HUES64 (cell line): Measurements from ENCODE around the gene SHISAL2B. TPM values are rescaled to one million over a fixed set of nuclear protein-coding genes. Genes with fewer than 3 reads are reported as not detected.
A peak's percentile ranks its signal among the peaks of the same experiment; 100 is the strongest.
"Not testable (repeated sequence)": the region's sequence is repeated elsewhere in the genome, so short reads cannot be mapped to it uniquely, and the experiment has no call there.

ENCODE experiments used
- H3K27ac ChIP-seq: 2 replicates; pipeline ENCODE4 v1.7.0; 2013; ENCODE audit warnings: low read depth, low read length, inconsistent platforms
- H3K27me3 ChIP-seq: 2 replicates; pipeline ENCODE4 v1.6.1; 2013; ENCODE audit warnings: mild to moderate bottlenecking, low read length; ENCODE audit not compliant: insufficient read depth
- H3K36me3 ChIP-seq: 2 replicates; pipeline ENCODE4 v1.6.1; 2013; ENCODE audit warnings: mild to moderate bottlenecking, low read length; ENCODE audit not compliant: insufficient read depth
- H3K4me1 ChIP-seq: 2 replicates; pipeline ENCODE4 v1.6.1; 2013; ENCODE audit warnings: mild to moderate bottlenecking, low read length, moderate library complexity; ENCODE audit not compliant: insufficient read depth
- H3K4me3 ChIP-seq: 2 replicates; pipeline ENCODE4 v1.5.1; 2013; ENCODE audit warnings: mild to moderate bottlenecking, low read length, moderate library complexity
- H3K9ac ChIP-seq: 2 replicates; pipeline ENCODE4 v1.6.1; 2013; ENCODE audit warnings: mild to moderate bottlenecking, low read depth, low read length
- H3K9me3 ChIP-seq: 2 replicates; pipeline ENCODE4 v1.6.1; 2013; ENCODE audit warnings: low read depth, low read length; ENCODE audit not compliant: insufficient read depth
- WGBS: fragments of 150-250, 120-280 bp; methylation state at CpG from one replicate; pipeline ENCODE4 v1.1.7; 2013; ENCODE audit warnings: missing lambda C conversion rate; 5-methylcytosine and 5-hydroxymethylcytosine counted together
- polyA plus RNA-seq, 2 experiments: library from polyadenylated mRNA; stranded (reverse); fragments of 50-300 nt; gene quantifications; one replicate each; pipeline ENCODE4 v1.2.3, GENCODE V29; 2013

Gene SHISAL2B
- polyA plus RNA-seq (2013, experiment 1 of 2) = 18.2 TPM
- 14.6 TPM for polyA plus RNA-seq (2013, experiment 2 of 2)

DNA sequence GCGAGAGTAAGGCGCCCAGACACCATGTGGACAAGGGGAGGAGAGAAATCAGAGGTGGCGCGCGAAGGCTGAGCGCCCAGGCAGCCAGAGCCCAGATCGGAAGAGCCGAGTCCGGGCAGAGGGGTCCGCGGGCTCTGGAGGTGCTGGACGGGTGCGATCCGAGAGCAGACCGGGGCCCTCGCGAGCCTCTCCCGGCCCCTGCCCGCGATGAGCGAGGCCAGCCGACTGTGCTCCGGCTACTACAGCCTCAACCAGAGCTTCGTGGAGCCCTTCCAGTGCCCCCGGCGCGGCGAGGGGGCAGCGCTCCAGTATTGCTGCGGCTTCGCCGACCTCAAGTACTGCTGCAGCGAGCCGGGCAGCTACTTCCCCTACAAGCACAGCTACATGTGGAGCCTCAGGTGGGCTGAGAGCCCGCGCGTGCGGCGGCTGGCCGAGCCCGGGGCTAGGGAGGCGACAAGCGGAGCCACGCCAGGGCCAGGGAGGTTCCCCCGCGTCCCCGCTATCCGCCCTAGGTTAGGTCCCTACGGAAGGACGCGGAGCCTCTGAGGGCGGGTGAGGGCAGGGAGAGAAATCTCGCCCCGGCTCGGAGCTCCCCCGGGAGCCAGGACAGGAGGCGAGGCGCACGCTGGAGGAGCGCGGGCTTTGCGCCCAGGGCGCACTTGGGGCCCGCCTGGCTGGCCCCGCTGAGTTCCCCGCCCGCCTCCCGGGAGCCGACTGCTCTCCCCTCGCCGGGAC, at the start of gene SHISAL2B:
Gene SHISAL2B (plus strand): TSS at position 87 of the 735 bp plus-strand sequence. CDS start 121 bp downstream, at position 208.
- Histone ChIP-seq H3K4me3 (peak within 1 kb of the TSS; percentile 68), H3K36me3 (peaks cover 4% of the 10 kb centered on the region), H3K27me3 (peaks cover 51% of the 10 kb centered on the region), H3K9me3 (peaks cover 4% of the 10 kb centered on the region; the same call in 1 of the 2 replicates), H3K9ac (peak within 1 kb of the TSS; percentile 89), H3K27ac (no peak within 1 kb of the TSS), H3K4me1 (peaks cover 29% of the 10 kb centered on the region)
- WGBS = 1% methylated on average over 71 of the region's 71 CpGs

DNA sequence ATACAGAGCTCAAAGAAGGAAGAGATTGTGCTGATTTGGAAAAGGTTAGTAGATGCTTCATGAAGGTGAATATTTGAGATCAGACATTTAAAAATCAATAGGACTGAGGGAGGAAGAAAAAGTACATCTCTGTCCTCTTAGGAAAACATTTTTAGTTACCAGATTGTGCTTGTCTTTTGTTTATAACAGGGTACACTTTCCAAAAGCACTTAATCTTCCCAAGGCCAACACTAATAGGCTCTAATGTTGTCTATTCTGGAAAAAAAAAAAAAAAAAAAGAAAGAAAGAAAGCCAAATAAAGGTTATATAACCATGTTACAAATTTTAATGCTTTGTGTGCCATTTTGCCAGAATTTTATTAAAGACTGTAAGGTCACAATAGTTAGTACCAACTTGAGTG, 45.5 kb upstream of the SHISAL2B start:
- Histone ChIP-seq H3K4me3 (no peak overlapping the region), H3K9me3 (0 out of 2 replicates have a peak, but pooled peaks cover 4% of the 10 kb centered on the region), H3K27me3 (no peaks in the 10 kb centered on the region), H3K27ac (no peak overlapping the region), H3K36me3 (no peaks in the 10 kb centered on the region), H3K4me1 (peaks cover 18% of the 10 kb centered on the region), H3K9ac (no peak overlapping the region)

DNA sequence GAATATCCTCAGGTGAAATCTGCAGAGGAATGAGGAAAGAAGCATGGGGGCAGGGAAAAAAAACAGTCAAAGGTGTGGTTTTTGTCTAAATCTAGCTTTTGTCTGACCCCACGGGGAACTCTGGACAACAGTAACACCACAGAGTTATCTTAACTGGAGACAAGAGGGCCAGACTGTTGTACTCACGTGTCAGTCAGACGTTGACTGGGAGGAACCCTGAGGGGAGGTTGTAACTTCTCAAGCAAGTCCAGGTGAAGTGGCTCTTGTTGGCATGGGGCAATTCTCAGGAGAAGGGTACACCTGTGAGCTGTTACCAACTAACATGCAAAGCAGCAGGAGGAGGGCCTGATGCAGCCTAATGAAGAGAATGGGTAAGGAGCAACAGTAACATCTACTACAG, 44.1 kb upstream of the SHISAL2B start:
- Histone ChIP-seq H3K4me3 (no peak overlapping the region), H3K27me3 (no peaks in the 10 kb centered on the region), H3K4me1 (peaks cover 18% of the 10 kb centered on the region), H3K27ac (no peak overlapping the region; the same call in 1 of the 2 replicates), H3K9ac (no peak overlapping the region), H3K36me3 (no peaks in the 10 kb centered on the region), H3K9me3 (0 out of 2 replicates have a peak, but pooled peaks cover 6% of the 10 kb centered on the region)
- WGBS = 83% methylated on average over 3 of the region's 3 CpGs

DNA sequence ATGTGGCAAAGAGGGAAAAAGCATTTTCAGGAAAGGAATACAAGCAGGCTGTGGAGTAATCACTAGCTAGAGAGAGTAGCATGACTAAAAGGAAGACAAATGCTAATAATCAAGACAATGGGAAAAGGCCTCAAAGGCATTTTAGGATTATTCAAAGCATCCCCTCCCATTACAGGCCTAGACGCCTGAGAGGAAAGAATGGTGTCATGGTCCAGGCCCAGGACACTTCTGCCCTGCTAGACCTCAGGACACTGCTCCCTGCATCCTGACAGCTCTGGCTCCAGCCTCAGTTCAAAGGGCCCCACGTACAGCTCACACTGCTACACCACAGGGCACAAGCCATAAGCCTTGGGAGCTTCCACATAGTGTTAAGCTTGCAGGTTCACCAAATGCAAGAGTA, 40.8 kb upstream of the SHISAL2B start:
- Histone ChIP-seq H3K27me3 (no peaks in the 10 kb centered on the region), H3K9me3 (peaks cover 9% of the 10 kb centered on the region; the same call in 1 of the 2 replicates), H3K9ac (no peak overlapping the region), H3K27ac (no peak overlapping the region), H3K36me3 (no peaks in the 10 kb centered on the region), H3K4me3 (no peak overlapping the region), H3K4me1 (peaks cover 18% of the 10 kb centered on the region)
- WGBS = 78% methylated on average over 2 of the region's 2 CpGs

DNA sequence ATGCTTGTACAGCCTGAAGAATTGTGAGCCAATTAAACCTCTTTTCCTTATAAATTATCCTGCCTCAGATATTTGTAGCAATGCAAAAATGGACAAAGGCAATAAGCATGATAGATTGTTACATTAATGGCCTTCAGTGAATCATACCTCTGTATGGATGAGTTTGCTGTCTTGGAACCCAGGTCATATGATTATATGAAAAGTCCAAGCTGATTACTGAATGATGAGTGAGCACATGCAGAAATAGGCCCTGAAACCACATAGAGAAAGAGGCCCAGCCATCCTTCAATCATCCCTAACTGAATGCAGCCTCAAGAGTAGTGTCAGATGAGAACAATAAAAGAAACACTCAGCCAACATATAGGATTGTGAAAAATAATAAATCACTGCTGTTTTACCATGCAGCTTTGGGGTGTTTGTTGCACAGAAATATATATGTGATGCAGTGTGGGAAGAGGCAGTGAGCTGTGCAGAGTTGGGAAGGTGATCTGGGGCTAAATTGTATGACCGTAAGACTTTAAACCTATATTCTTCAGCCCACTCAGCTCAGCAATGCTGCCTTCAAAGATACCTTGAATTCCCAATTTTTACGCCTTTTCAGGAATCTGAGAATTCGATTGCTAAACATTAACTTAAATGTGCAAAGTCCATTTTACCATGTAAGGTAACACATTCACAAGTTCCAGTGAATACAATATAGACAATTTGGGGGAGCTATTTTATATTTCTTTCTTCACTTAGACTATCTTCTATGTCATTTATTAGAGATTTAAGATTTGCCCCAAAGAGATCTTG, 36.3 kb upstream of the SHISAL2B start:
- WGBS = 96% methylated on average over 3 of the region's 3 CpGs
- H3K27ac ChIP-seq = no peak overlapping the region
- H3K4me3 ChIP-seq = no peak overlapping the region
- no peaks in the 10 kb centered on the region for H3K36me3 ChIP-seq
- peaks cover 5% of the 10 kb centered on the region; the same call in 1 of the 2 replicates for H3K4me1 ChIP-seq
- H3K9me3 ChIP-seq = peaks cover 18% of the 10 kb centered on the region
- no peaks in the 10 kb centered on the region for H3K27me3 ChIP-seq
- no peak overlapping the region for H3K9ac ChIP-seq

DNA sequence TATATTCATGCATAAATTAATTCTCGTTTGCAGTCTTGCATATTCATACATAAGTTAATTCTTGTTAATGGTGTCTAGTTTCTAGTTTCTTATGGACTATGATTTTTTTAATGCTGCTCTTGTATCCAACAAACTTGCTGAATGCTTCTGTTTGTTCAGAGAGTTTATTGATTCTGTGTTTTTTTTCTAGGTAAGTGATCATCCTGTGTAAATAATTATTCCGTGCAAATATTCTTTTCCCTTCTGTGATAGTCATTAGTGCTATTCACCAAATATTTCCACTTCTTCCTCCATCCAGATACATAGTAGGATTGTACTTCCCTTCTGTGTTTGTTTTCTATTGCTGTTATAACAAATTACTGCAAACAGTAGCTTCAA, 35.8 kb upstream of the SHISAL2B start:
- no CpG with 5 or more reads among the region's 2 CpGs for WGBS

DNA sequence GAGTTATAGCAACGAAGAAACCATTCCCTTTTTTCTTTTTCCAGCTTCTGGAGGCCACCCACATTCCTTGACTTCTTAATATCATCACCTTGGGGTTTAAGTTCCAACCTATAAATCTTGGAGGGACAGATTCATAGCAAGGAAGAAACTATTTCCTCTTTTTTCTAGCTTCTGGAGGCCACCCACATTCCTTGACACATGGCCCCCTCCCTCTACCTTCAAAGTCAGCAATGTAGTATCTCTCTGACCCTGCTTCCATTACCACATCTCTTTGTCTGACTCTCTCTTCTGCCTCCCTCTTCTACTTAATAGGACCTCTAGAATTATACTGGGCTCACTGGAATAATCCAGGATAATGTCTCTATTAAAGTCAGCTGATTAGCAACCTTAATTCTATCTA, 34.7 kb upstream of the SHISAL2B start:
- Histone ChIP-seq H3K9ac (no peak overlapping the region), H3K36me3 (no peaks in the 10 kb centered on the region), H3K27ac (no peak overlapping the region), H3K4me1 (peaks cover 6% of the 10 kb centered on the region; the same call in 1 of the 2 replicates), H3K4me3 (no peak overlapping the region), H3K9me3 (peaks cover 14% of the 10 kb centered on the region), H3K27me3 (no peaks in the 10 kb centered on the region)
- 91% methylated on average over 1 of the region's 1 CpG for WGBS

More for the DNA sequence above, 35.8 kb upstream of the SHISAL2B start:
- Histone ChIP-seq H3K36me3 (no peaks in the 10 kb centered on the region), H3K9ac (no peak overlapping the region), H3K27me3 (no peaks in the 10 kb centered on the region), H3K9me3 (peaks cover 16% of the 10 kb centered on the region), H3K4me3 (no peak overlapping the region), H3K27ac (no peak overlapping the region), H3K4me1 (peaks cover 6% of the 10 kb centered on the region; the same call in 1 of the 2 replicates)

DNA sequence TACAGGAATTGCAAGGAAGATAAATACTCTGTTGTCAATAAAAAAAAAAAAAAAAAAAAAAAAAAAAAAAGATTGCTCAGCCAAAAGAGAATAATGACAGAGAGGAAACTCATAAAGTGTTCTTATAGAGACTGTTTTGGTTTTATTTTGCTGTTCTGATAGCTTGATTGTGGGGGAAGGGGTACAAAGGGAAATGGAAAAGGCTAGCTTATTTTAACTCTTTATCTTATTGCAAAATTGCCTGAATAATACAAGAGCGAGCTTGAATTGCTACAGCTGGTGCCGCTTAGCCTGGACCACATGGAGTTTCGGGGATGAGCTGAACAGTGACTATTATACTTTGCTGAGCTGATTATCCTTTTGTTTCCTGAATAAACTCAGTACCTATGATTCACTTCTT, 31.0 kb upstream of the SHISAL2B start:
- WGBS = 91% methylated on average over 3 of the region's 3 CpGs
- peaks cover 9% of the 10 kb centered on the region for H3K9me3 ChIP-seq
- no peaks in the 10 kb centered on the region for H3K27me3 ChIP-seq
- no peaks in the 10 kb centered on the region for H3K36me3 ChIP-seq
- H3K27ac ChIP-seq = no peak overlapping the region
- H3K4me3 ChIP-seq = no peak overlapping the region
- H3K4me1 ChIP-seq = peaks cover 6% of the 10 kb centered on the region; the same call in 1 of the 2 replicates
- no peak overlapping the region for H3K9ac ChIP-seq

DNA sequence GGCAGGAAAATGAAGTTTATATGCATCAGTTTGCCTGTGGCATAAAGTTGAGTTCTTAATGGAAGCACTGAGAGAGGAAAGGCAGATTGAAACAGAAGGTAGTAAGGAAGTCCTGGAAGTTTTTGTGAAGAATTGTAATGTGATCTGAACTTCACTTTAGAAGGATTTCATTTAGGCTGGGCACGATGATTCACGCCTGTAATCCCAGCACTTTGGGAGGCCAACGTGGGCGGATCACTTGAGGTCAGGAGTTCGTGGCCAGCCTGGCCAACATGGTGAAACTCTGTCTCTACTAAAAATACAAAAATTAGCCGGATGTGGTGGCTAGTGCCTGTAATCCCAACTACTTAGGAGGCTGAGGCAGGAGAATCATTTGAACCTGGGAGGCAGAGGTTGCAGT, 27.1 kb upstream of the SHISAL2B start:
- H3K9me3 ChIP-seq, H3K27ac ChIP-seq, H3K9ac ChIP-seq, H3K4me3 ChIP-seq, H3K27me3 ChIP-seq, H3K36me3 ChIP-seq: not testable (repeated sequence)
- 92% methylated on average over 6 of the region's 6 CpGs for WGBS
- peaks cover 14% of the 10 kb centered on the region; the same call in 1 of the 2 replicates for H3K4me1 ChIP-seq

DNA sequence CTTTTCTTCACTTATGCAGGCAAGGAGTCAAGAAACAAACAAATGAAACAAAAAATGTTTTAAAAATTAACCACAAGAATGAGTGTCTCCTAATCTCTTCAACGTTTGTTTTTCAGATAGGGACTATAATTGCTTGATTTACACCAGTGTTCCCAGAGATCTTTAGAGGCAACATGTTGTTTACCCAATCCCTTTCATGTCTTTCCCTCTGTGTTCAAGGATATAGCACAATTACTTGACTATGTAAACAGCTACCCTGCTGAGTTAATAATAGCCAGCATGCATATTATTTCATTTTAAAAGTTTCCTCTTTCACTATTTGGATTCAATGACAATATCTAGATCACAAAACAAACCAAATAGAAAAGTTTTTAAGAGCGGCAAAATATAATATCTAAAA, 25.1 kb upstream of the SHISAL2B start:
- H3K36me3 ChIP-seq = no peaks in the 10 kb centered on the region
- 59% methylated on average over 1 of the region's 2 CpGs for WGBS
- H3K27ac ChIP-seq = no peak overlapping the region

DNA sequence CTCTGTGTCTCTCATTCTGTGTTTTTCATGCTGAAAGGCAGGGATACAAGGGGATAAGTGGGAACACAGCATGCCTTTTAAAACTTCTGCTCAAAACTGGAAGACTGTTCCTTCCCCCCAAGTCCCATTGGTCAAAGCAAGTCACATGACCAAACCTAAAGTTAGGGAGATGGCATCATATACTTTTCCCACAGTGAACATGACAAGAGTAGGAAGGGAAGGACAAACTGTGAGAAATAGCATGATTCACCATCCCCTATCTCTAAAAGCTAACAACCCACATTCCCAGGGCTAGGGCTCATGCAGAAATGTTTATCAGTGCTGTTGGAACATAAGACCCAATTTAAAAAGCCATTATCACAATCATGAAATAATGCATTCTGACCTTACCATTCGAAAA, 24.2 kb upstream of the SHISAL2B start:
- Histone ChIP-seq H3K9ac (no peak overlapping the region), H3K4me3 (no peak overlapping the region), H3K9me3 (no peaks in the 10 kb centered on the region), H3K27me3 (no peaks in the 10 kb centered on the region), H3K27ac (no peak overlapping the region), H3K36me3 (no peaks in the 10 kb centered on the region), H3K4me1 (0 out of 2 replicates have a peak, but pooled peaks cover 7% of the 10 kb centered on the region)
- 42% methylated on average over 1 of the region's 1 CpG for WGBS

More for the DNA sequence above, 25.1 kb upstream of the SHISAL2B start:
- Histone ChIP-seq H3K27me3 (no peaks in the 10 kb centered on the region), H3K4me3 (no peak overlapping the region), H3K9ac (no peak overlapping the region), H3K9me3 (no peaks in the 10 kb centered on the region), H3K4me1 (0 out of 2 replicates have a peak, but pooled peaks cover 7% of the 10 kb centered on the region)
